Medulla oblongata (tissue), 1 donor: ENCODE measurements around the gene CACNA1S.

Experiments used
- DNase-seq: peaks from one replicate; pipeline ENCODE4 v3.0.0-alpha.2; 2015; ENCODE audit errors: extremely low spot score

The CACNA1S gene

GRCh38 chr1:201112173-201112731, at the start of gene CACNA1S:
CACNA1S (minus strand) TSS chr1:201112426; CDS start chr1:201112339, 87 bp downstream.
- DNase-seq, result no peak

- no peak for DNase-seq
Measured at GRCh38 chr1:201157949-201158348, 45.7 kb upstream of the CACNA1S start.

GRCh38 chr1:201156819-201157218, 44.6 kb upstream of the CACNA1S start:
- no peak for DNase-seq

GRCh38 chr1:201156346-201156745, 44.1 kb upstream of the CACNA1S start:
- no peak for DNase-seq

- no peak for DNase-seq
Measured at GRCh38 chr1:201155354-201155753, 43.1 kb upstream of the CACNA1S start.

- peak; percentile 99 for DNase-seq
Measured at GRCh38 chr1:201154389-201155165, 42.4 kb upstream of the CACNA1S start, which contains the start of gene TMEM9. TMEM9 (minus strand) TSS chr1:201154474; CDS start chr1:201153923, 551 bp downstream.

- peak; percentile 23 for DNase-seq
Measured at GRCh38 chr1:201153474-201154388, 41.5 kb upstream of the CACNA1S start.

GRCh38 chr1:201149400-201149799, 37.2 kb upstream of the CACNA1S start:
- no peak for DNase-seq

- no peak for DNase-seq
Measured at GRCh38 chr1:201147396-201148015, 35.3 kb upstream of the CACNA1S start.

GRCh38 chr1:201146626-201147390, 34.6 kb upstream of the CACNA1S start:
- no peak for DNase-seq

- DNase-seq, result no peak
Measured at GRCh38 chr1:201145816-201146215, 33.6 kb upstream of the CACNA1S start.

GRCh38 chr1:201145132-201145531, 32.9 kb upstream of the CACNA1S start:
- no peak for DNase-seq

- no peak for DNase-seq
Measured at GRCh38 chr1:201144701-201145100, 32.5 kb upstream of the CACNA1S start.

GRCh38 chr1:201143726-201144635, 31.8 kb upstream of the CACNA1S start:
- DNase-seq, result peak; percentile 65

GRCh38 chr1:201142849-201143725, 30.9 kb upstream of the CACNA1S start:
- no peak for DNase-seq

- DNase-seq, result no peak
Measured at GRCh38 chr1:201142011-201142848, 30.0 kb upstream of the CACNA1S start.

GRCh38 chr1:201141418-201141817, 29.2 kb upstream of the CACNA1S start:
- no peak for DNase-seq

GRCh38 chr1:201140941-201141260, 28.7 kb upstream of the CACNA1S start:
- DNase-seq, result no peak
